Measurements from ENCODE around the gene DEPP1. TPM values are rescaled to one million over a fixed set of nuclear protein-coding genes. Genes with fewer than 3 reads are reported as not detected.

The DEPP1 gene
- total and polyA plus RNA-seq, 2 of the 13 experiments (the other 11 are each of a cell fraction or from before 2014, with no cell fraction given), result 14.8 to 270 TPM

DNA sequence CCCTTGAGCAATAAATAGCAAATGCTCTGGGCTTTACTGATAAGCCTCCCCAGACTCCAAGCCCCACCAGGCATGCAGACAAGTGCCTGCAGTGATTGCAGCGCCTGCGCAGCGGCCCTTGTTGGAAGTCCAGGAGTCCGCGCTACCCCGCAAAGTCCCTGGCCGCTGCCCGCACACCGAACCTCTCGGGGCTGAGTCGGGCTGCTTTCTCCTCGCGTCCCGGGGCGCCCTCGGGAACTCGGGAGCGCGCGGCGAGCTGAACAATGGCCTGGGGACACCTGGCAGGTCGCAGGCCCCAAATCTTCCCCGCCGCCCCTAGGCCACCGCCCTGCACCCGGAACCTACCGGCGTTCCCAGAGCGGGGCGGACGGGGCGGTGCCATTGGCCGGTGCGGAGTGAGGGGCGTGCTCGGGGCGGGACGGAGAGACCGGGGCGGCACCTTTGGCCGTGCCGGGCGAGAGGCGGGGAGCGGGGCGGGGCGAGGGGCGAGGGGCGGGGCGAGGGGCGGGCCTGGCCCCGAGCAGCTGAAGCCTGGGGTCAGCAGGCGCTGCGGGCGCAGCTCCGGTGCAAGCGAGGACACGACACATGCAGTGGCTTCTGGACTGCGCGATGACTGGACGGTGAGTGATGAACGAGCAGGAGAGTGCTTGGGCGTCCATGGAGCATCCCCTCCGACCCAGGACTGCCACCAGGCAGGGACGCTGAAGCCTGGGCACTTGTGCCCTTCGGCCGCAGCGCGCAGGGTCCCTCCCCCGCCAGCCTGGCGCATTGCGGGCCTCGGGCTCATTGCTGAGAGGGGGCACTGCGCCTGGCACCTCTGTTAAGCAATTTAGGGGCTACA is 19.1 kb downstream of the DEPP1 start, which contains the start of gene RASSF4 (continued):
- TF ChIP-seq ZNF841 (CRISPR knock-in tag; IDR thresholded peaks at IDR 0.05; ENCODE audit: borderline replicate concordance), result 0 out of 2 replicates have a peak, but pooled peaks have one; percentile 44
- TF ChIP-seq TEAD3 (CRISPR knock-in tag; optimal IDR thresholded peaks at IDR 0.05; ENCODE audit: borderline replicate concordance), result peak; percentile 44
- peak; percentile 98 for TF ChIP-seq PHF8 (CRISPR knock-in tag; IDR thresholded peaks at IDR 0.05)
- TF ChIP-seq MBNL3 (CRISPR knock-in tag; conservative IDR thresholded peaks at IDR 0.05), result no peak
- no peak for TF ChIP-seq ZNF3 (CRISPR knock-in tag; IDR thresholded peaks at IDR 0.05)
- peak; percentile 35; the same call in 1 of the 2 replicates for TF ChIP-seq GATA4 (IDR thresholded peaks at IDR 0.05; ENCODE audit: borderline replicate concordance, low read depth)
- TF ChIP-seq NR2F6 (IDR thresholded peaks at IDR 0.05), result no peak
- peak; percentile 61; the same call in 1 of the 2 replicates for TF ChIP-seq NR2F6 (CRISPR knock-in tag; IDR thresholded peaks at IDR 0.05)
- TF ChIP-seq, protein P1, sequence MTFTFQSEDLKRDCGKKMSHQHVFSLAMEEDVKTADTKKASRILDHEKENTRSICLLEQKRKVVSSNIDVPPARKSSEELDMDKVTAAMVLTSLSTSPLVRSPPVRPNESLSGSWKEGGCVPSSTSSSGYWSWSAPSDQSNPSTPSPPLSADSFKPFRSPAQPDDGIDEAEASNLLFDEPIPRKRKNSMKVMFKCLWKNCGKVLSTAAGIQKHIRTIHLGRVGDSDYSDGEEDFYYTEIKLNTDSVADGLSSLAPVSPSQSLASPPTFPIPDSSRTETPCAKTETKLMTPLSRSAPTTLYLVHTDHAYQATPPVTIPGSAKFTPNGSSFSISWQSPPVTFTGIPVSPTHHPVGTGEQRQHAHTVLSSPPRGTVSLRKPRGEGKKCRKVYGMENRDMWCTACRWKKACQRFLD (CRISPR knock-in tag; IDR thresholded peaks at IDR 0.05; ENCODE audit: borderline replicate concordance), result peak; percentile 71; the same call in 1 of the 2 replicates
- peak; percentile 45; the same call in 1 of the 2 replicates for TF ChIP-seq ETV5 (CRISPR knock-in tag; IDR thresholded peaks at IDR 0.05; ENCODE audit: borderline replicate concordance)
- TF ChIP-seq, protein P2, sequence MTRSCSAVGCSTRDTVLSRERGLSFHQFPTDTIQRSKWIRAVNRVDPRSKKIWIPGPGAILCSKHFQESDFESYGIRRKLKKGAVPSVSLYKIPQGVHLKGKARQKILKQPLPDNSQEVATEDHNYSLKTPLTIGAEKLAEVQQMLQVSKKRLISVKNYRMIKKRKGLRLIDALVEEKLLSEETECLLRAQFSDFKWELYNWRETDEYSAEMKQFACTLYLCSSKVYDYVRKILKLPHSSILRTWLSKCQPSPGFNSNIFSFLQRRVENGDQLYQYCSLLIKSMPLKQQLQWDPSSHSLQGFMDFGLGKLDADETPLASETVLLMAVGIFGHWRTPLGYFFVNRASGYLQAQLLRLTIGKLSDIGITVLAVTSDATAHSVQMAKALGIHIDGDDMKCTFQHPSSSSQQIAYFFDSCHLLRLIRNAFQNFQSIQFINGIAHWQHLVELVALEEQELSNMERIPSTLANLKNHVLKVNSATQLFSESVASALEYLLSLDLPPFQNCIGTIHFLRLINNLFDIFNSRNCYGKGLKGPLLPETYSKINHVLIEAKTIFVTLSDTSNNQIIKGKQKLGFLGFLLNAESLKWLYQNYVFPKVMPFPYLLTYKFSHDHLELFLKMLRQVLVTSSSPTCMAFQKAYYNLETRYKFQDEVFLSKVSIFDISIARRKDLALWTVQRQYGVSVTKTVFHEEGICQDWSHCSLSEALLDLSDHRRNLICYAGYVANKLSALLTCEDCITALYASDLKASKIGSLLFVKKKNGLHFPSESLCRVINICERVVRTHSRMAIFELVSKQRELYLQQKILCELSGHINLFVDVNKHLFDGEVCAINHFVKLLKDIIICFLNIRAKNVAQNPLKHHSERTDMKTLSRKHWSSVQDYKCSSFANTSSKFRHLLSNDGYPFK (CRISPR knock-in tag; IDR thresholded peaks at IDR 0.05; ENCODE audit: borderline replicate concordance), result peak; percentile 61; the same call in 1 of the 2 replicates
- peak in 1 of 2 experiments; percentile 27; a peak in 1 of 4 replicates for TF ChIP-seq NR2F1 (CRISPR knock-in tag; IDR thresholded peaks at IDR 0.05)
- peak; percentile 67; the same call in 1 of the 2 replicates for TF ChIP-seq REPIN1 (CRISPR knock-in tag; IDR thresholded peaks at IDR 0.05; ENCODE audit: borderline replicate concordance, low read depth)
- TF ChIP-seq, protein P3, sequence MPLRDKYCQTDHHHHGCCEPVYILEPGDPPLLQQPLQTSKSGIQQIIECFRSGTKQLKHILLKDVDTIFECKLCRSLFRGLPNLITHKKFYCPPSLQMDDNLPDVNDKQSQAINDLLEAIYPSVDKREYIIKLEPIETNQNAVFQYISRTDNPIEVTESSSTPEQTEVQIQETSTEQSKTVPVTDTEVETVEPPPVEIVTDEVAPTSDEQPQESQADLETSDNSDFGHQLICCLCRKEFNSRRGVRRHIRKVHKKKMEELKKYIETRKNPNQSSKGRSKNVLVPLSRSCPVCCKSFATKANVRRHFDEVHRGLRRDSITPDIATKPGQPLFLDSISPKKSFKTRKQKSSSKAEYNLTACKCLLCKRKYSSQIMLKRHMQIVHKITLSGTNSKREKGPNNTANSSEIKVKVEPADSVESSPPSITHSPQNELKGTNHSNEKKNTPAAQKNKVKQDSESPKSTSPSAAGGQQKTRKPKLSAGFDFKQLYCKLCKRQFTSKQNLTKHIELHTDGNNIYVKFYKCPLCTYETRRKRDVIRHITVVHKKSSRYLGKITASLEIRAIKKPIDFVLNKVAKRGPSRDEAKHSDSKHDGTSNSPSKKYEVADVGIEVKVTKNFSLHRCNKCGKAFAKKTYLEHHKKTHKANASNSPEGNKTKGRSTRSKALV (CRISPR knock-in tag; IDR thresholded peaks at IDR 0.05), result 0 out of 2 replicates have a peak, but pooled peaks have one; percentile 17
- TF ChIP-seq, protein P4, sequence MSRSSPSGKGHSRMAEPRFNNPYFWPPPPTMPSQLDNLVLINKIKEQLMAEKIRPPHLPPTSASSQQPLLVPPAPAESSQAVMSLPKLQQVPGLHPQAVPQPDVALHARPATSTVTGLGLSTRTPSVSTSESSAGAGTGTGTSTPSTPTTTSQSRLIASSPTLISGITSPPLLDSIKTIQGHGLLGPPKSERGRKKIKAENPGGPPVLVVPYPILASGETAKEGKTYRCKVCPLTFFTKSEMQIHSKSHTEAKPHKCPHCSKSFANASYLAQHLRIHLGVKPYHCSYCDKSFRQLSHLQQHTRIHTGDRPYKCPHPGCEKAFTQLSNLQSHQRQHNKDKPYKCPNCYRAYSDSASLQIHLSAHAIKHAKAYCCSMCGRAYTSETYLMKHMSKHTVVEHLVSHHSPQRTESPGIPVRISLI (CRISPR knock-in tag; IDR thresholded peaks at IDR 0.05; ENCODE audit: borderline replicate concordance), result no peak
- TF ChIP-seq, protein P5, sequence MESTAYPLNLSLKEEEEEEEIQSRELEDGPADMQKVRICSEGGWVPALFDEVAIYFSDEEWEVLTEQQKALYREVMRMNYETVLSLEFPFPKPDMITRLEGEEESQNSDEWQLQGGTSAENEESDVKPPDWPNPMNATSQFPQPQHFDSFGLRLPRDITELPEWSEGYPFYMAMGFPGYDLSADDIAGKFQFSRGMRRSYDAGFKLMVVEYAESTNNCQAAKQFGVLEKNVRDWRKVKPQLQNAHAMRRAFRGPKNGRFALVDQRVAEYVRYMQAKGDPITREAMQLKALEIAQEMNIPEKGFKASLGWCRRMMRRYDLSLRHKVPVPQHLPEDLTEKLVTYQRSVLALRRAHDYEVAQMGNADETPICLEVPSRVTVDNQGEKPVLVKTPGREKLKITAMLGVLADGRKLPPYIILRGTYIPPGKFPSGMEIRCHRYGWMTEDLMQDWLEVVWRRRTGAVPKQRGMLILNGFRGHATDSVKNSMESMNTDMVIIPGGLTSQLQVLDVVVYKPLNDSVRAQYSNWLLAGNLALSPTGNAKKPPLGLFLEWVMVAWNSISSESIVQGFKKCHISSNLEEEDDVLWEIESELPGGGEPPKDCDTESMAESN (CRISPR knock-in tag; conservative IDR thresholded peaks at IDR 0.05), result peak; percentile 58; the same call in 1 of the 2 replicates
- TF ChIP-seq, protein P6, sequence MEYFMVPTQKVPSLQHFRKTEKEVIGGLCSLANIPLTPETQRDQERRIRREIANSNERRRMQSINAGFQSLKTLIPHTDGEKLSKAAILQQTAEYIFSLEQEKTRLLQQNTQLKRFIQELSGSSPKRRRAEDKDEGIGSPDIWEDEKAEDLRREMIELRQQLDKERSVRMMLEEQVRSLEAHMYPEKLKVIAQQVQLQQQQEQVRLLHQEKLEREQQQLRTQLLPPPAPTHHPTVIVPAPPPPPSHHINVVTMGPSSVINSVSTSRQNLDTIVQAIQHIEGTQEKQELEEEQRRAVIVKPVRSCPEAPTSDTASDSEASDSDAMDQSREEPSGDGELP (IDR thresholded peaks at IDR 0.05; ENCODE audit: borderline replicate concordance, low read depth), result peak; percentile 90; the same call in 1 of the 2 replicates
